Islet of Langerhans (tissue), 1 donor: ENCODE results near the gene NUP153.
A peak's percentile ranks its signal among the peaks of the same experiment; 100 is the strongest.
"Not testable (repeated sequence)": the region's sequence is repeated elsewhere in the genome, so short reads cannot be mapped to it uniquely, and the experiment has no call there.

Experiments used
- FAIRE-seq: peaks from one replicate; lab custom pipeline; 2011; peaks lifted over from hg19 to GRCh38; lab: Jason Lieb, UNC

NUP153 gene

GRCh38 chr6:17706580-17707370 lies at the start of gene NUP153:
NUP153 (minus strand) TSS chr6:17706925; CDS start chr6:17706387, 538 bp downstream.
- FAIRE-seq: peak; percentile 43

GRCh38 chr6:17754254-17754653 lies 47.5 kb upstream of the NUP153 start:
- no peak for FAIRE-seq

DNA sequence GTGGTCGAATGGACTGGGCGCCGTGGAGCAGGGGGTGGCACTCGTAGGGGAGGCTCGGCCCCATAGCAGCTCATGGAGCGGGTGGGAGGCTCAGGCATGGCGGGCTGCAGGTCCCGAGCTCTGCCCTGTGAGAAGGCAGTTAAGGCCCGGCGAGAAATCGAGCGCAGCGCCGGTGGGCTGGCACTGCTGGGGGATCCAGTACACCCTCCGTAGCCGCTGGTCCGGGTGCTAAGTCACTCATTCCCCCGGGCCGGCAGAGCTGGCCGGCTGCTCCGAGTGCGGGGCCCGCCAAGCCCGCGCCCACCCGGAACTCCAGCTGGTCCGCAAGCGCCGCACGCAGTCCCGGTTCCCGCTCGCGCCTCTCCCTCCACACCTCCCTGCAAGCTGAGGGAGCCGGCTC lies 38.6 kb upstream of the NUP153 start:
- FAIRE-seq: not testable (repeated sequence)

DNA sequence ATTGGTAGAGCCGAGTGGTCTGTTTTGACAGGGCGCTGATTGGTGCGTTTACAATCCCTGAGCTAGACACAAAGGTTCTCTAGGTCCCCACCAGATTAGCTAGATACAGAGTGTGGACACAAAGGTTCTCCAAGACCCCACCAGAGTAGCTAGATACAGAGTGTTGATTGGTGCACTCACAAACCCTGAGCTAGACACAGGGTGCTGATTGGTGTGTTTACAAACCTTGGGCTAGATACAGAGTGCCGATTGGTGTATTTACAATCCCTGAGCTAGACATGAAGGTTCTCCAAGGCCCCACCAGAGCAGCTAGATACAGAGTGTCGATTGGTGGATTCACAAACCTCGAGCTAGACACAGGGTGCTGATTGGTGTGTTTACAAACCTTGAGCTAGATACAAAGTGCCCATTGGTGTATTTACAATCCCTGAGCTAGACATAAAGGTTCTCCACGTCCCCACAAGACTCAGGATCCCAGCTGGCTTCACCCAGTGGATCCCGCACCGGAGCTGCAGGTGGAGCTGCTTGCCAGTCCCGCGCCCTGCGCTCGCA lies 38.1 kb upstream of the NUP153 start:
- FAIRE-seq: not testable (repeated sequence)

- FAIRE-seq: no peak
Measured at GRCh38 chr6:17744019-17744756, 37.5 kb upstream of the NUP153 start.

- FAIRE-seq: no peak
Measured at GRCh38 chr6:17741507-17741906, 34.8 kb upstream of the NUP153 start.

DNA sequence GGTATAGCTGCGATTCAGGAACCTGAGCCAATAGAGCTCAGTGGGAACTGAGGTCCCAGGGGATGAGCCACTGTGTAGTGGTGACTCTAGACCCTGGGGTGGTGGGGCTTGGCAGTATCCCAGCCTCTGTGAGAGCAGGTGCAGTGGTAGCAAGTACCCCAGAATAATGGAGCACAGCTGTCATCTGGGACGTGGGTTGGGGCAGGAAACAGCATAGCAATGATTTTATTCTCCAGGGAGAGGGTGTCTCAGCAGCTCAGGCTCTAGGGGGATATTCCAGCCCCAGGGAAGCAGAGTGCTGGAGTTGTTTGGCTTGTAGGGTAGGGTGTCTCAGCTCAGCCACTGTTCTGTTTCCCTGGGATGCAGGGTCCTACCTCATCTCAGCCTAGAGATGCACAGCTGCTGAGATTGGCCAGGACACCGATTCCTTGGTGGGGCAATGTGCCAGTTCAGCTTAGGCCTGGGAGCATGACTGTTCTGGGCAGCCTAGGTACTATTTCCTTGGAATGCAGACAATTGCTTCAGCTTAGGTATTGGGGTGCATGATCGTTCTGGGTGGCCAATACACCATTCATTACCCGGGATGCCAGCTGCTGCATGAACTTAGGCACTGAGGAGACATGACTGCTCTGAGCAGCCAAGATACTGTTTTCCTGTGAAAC lies 34.0 kb upstream of the NUP153 start:
- no peak for FAIRE-seq

DNA sequence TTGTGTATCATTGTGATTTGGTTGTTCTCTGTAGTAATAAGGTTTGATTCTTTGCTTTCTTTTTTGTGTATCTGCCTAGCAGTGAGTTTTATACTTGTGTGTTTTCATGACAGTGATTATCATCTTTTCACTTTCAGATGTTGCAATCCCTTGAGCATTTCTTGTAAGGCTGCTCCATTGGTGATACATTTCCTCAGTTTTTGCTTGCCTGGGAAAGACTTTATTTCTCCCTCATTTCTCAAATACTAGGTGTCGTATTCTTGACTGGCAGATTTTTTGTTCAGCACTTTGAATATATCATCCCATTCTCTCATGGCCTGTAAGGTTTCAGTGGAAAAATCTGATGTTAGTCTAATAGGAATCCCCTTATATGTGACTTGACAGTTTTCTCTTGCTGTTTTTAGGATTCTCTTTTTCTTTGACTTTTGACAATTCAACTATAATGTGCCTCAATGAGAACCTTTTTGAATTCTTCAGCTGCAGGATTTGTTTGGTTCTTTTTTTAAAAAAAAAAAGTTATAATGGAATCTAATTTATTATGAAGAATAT lies 31.1 kb upstream of the NUP153 start:
- FAIRE-seq: no peak

DNA sequence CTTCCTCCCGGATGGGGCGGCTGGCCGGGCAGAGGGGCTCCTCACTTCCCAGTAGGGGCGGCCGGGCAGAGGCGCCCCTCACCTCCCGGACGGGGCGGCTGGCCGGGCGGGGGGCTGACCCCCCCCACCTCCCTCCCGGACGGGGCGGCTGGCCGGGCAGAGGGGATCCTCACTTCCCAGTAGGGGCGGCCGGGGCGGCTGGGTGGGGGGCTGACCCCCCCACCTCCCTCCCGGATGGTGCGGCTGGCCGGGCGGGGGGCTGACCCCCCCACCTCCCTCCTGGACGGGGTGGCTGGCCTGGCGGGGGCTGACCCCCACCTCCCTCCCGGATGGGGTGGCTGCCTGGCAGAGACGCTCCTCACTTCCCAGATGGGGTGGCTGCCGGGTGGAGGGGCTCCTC lies 28.6 kb upstream of the NUP153 start:
- FAIRE-seq: not testable (repeated sequence)

- no peak for FAIRE-seq
Measured at GRCh38 chr6:17730078-17730704, 23.5 kb upstream of the NUP153 start.

- FAIRE-seq: no peak
Measured at GRCh38 chr6:17729223-17730077, 22.7 kb upstream of the NUP153 start.

- no peak for FAIRE-seq
Measured at GRCh38 chr6:17728551-17729222, 22.0 kb upstream of the NUP153 start.

GRCh38 chr6:17725083-17725482 lies 18.4 kb upstream of the NUP153 start:
- no peak for FAIRE-seq

DNA sequence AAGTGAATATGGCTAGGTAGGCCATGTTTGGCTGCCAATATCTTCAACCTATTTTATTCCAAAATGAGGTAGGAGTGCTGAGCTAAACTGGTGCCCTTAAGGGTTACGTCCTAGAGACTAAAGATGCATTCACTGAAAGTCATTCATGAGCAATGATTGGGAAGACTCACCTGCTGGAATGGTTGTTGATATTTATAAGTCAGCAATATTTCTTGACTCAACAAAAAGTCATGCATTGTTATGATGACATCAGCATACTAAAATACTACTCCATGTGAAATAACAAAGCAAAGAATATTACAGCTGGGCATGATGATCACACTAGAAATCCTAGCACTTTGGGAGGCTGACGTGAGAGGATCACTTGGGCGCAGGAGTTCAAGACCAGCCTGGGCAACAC lies 17.6 kb upstream of the NUP153 start:
- FAIRE-seq: no peak

DNA sequence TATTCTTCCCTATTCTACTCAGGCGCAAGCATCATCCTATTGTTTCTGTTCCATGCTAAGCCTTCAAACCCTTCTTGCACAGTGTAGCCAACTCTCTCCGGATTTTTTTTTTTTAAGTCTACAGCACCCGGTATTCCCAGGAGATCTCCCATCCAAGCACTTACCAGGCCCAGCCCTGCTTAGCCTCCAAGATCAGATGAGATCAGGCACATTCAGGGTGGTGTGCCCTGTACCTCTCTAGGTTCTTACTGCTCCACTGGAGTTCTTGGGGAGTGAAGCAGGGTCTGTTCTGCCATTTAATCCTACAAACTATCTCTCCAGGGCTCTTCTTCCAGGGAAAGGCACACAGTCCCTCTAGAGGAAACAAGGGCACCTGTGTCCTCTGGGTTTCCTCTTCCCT lies 14.9 kb upstream of the NUP153 start:
- FAIRE-seq: no peak

GRCh38 chr6:17719323-17720041 lies 12.8 kb upstream of the NUP153 start:
- FAIRE-seq: no peak

GRCh38 chr6:17716221-17716620 lies 9.5 kb upstream of the NUP153 start:
- FAIRE-seq: no peak

- no peak for FAIRE-seq
Measured at GRCh38 chr6:17714879-17715851, 8.4 kb upstream of the NUP153 start.

DNA sequence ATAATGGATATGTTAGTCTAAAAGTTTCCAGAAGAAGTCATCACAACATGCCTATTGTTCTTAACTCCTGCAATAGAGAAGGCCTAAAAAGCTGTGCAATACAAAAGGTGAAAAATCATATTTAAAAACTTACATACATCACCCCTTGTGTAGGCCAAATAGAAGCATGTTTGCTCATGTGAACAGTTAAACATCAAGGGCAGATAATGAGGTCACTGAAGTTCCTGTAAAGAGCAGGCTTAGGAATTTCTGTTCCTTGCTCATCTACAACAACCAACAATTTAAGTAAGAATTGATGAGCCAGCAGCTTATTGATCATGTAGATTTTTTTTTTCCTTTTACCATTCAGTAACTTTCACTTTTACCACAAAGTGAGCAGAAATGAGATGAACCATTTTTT lies 7.5 kb upstream of the NUP153 start:
- no peak for FAIRE-seq
